Measurements from ENCODE around the gene TSC22D1.
A peak's percentile ranks its signal among the peaks of the same experiment; 100 is the strongest.

TSC22D1 gene

DNA sequence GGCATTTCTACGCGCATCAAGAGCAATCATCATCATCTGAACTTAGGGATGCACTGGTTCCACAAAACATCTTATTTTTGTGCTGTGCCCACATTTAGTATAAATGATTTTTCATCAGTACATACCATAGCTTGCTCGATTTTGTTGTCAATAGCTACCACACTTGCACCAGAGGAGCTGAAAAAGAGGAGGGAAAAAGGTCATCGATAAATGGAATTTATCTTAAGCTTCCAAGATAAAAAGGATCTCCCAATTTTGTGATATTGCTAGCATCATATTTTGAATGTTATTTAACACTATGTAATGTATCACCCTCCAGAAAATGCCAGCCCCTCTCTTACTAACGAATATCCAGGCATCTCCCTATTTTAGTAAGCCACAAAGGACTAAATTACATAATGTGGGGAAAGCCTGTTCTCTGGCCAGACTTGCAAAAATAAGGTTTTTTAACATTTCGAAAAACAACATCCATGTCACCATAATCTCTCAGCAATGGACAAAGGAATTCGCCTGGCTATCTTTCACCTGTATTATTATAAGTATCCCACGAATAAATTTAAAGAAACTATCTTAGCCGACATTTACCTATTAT, 140.1 kb downstream of the TSC22D1 start:
- H3K18ac ChIP-seq (ENCODE audit: low read length) = peak overlapping the region; percentile 95
- H3K14ac ChIP-seq (ENCODE audit: low read length) = no peak overlapping the region
- peak overlapping the region; percentile 55 for H3K4me2 ChIP-seq (ENCODE audit: insufficient read depth, low read length, poor library complexity, severe bottlenecking)
- H3K4me3 ChIP-seq (ENCODE audit: low read length in 2 of 2) = peak overlapping the region; percentile 81 to 97
- DNase-seq (ENCODE audit: low spot score) = no peak
- H3K9ac ChIP-seq (ENCODE audit: low read depth, low read length, poor library complexity) = peak overlapping the region; percentile 87
- no peak overlapping the region for H2BK12ac ChIP-seq (ENCODE audit: low read length)
- H2BK15ac ChIP-seq (ENCODE audit: low read length) = peak overlapping the region; percentile 62
- H2BK120ac ChIP-seq (ENCODE audit: low read depth, low read length) = peak overlapping the region; percentile 85
- H2AFZ ChIP-seq (ENCODE audit: low read length) = no peak overlapping the region
- no CpG with 5 or more reads among the region's 9 CpGs for WGBS, 2 donors (ENCODE audit: extremely low coverage in 2 of 2, insufficient read length in 2 of 2, insufficient replicate concordance in 1 of 2)
- no peaks in the 10 kb centered on the region for H3K9me3 ChIP-seq (replicated peaks in 1 of 2; ENCODE audit: control insufficient read depth in 2 of 2, insufficient read depth in 1 of 2, low read depth in 1 of 2, low read length in 2 of 2)
- peak overlapping the region; percentile 83 for H3K27ac ChIP-seq (replicated peaks; ENCODE audit: low read length)
- H3K4ac ChIP-seq (ENCODE audit: low read length) = no peak overlapping the region
- H3K79me1 ChIP-seq (ENCODE audit: low read depth, low read length) = peaks cover 6% of the 10 kb centered on the region
- H3K36me3 ChIP-seq (replicated peaks in 1 of 2; ENCODE audit: control insufficient read depth in 2 of 2, insufficient read depth in 2 of 2, low read length in 2 of 2) = peaks cover 13 to 36% of the 10 kb centered on the region in 2 donors
- no peak overlapping the region for H4K8ac ChIP-seq (ENCODE audit: low read depth, low read length)
- peaks cover 9 to 17% of the 10 kb centered on the region in 2 donors for H3K4me1 ChIP-seq (ENCODE audit: control insufficient read depth in 2 of 2, insufficient read depth in 1 of 2, low read depth in 1 of 2, low read length in 2 of 2)
- no peak overlapping the region for H2BK5ac ChIP-seq (ENCODE audit: low read length)
- H2AK5ac ChIP-seq (ENCODE audit: low read depth, low read length) = peak overlapping the region; percentile 94
- H4K91ac ChIP-seq (ENCODE audit: low read depth, low read length, poor library complexity) = peak overlapping the region; percentile 22
- no peaks in the 10 kb centered on the region for H3K27me3 ChIP-seq (ENCODE audit: control insufficient read depth in 3 of 3, insufficient read depth in 3 of 3, low read depth in 1 of 3, low read length in 3 of 3)
- no peak overlapping the region for H3K23ac ChIP-seq (ENCODE audit: low read depth, low read length, poor library complexity)

- no peak overlapping the region for H2AFZ ChIP-seq (ENCODE audit: low read length)
- peaks cover 6% of the 10 kb centered on the region for H3K79me1 ChIP-seq (ENCODE audit: low read depth, low read length)
- no peaks in the 10 kb centered on the region for H3K9me3 ChIP-seq (replicated peaks in 1 of 2; ENCODE audit: control insufficient read depth in 2 of 2, insufficient read depth in 1 of 2, low read depth in 1 of 2, low read length in 2 of 2)
- no CpG with 5 or more reads among the region's 51 CpGs for WGBS, 2 donors (ENCODE audit: extremely low coverage in 2 of 2, insufficient read length in 2 of 2, insufficient replicate concordance in 1 of 2)
- H3K4ac ChIP-seq (ENCODE audit: low read length) = no peak overlapping the region
- peak overlapping the region; percentile 95 for H3K18ac ChIP-seq (ENCODE audit: low read length)
- H3K27ac ChIP-seq (replicated peaks; ENCODE audit: low read length) = peak overlapping the region; percentile 83
- peak; percentile 99 for DNase-seq (ENCODE audit: low spot score)
- H4K91ac ChIP-seq (ENCODE audit: low read depth, low read length, poor library complexity) = peak overlapping the region; percentile 22
- H3K9ac ChIP-seq (ENCODE audit: low read depth, low read length, poor library complexity) = peak overlapping the region; percentile 87
- H3K36me3 ChIP-seq (replicated peaks in 1 of 2; ENCODE audit: control insufficient read depth in 2 of 2, insufficient read depth in 2 of 2, low read length in 2 of 2) = peaks cover 13 to 36% of the 10 kb centered on the region in 2 donors
- peak overlapping the region; percentile 62 for H2BK15ac ChIP-seq (ENCODE audit: low read length)
- peak overlapping the region; percentile 81 to 97 for H3K4me3 ChIP-seq (ENCODE audit: low read length in 2 of 2)
- no peak overlapping the region for H2BK12ac ChIP-seq (ENCODE audit: low read length)
- H3K14ac ChIP-seq (ENCODE audit: low read length) = no peak overlapping the region
- peak overlapping the region; percentile 94 for H2AK5ac ChIP-seq (ENCODE audit: low read depth, low read length)
- peaks cover 9 to 17% of the 10 kb centered on the region in 2 donors for H3K4me1 ChIP-seq (ENCODE audit: control insufficient read depth in 2 of 2, insufficient read depth in 1 of 2, low read depth in 1 of 2, low read length in 2 of 2)
- H3K4me2 ChIP-seq (ENCODE audit: insufficient read depth, low read length, poor library complexity, severe bottlenecking) = peak overlapping the region; percentile 64
- H2BK5ac ChIP-seq (ENCODE audit: low read length) = no peak overlapping the region
- H3K23ac ChIP-seq (ENCODE audit: low read depth, low read length, poor library complexity) = no peak overlapping the region
- peak overlapping the region; percentile 85 for H2BK120ac ChIP-seq (ENCODE audit: low read depth, low read length)
- no peak overlapping the region for H4K8ac ChIP-seq (ENCODE audit: low read depth, low read length)
- no peaks in the 10 kb centered on the region for H3K27me3 ChIP-seq (ENCODE audit: control insufficient read depth in 3 of 3, insufficient read depth in 3 of 3, low read depth in 1 of 3, low read length in 3 of 3)
These were observed 140.8 kb downstream of the TSC22D1 start for GRCh38 chr13:44435142-44435918.

- peak overlapping the region; percentile 77 to 97 for H3K4me3 ChIP-seq (ENCODE audit: low read length in 2 of 2)
- H3K27me3 ChIP-seq (ENCODE audit: control insufficient read depth in 3 of 3, insufficient read depth in 3 of 3, low read depth in 1 of 3, low read length in 3 of 3) = no peaks in the 10 kb centered on the region
- peak overlapping the region; percentile 64 for H3K4me2 ChIP-seq (ENCODE audit: insufficient read depth, low read length, poor library complexity, severe bottlenecking)
- no peak overlapping the region for H3K23ac ChIP-seq (ENCODE audit: low read depth, low read length, poor library complexity)
- H3K9me3 ChIP-seq (replicated peaks in 1 of 2; ENCODE audit: control insufficient read depth in 2 of 2, insufficient read depth in 1 of 2, low read depth in 1 of 2, low read length in 2 of 2) = no peaks in the 10 kb centered on the region
- DNase-seq (ENCODE audit: low spot score) = no peak
- no CpG with 5 or more reads among the region's 4 CpGs for WGBS, 2 donors (ENCODE audit: extremely low coverage in 2 of 2, insufficient read length in 2 of 2, insufficient replicate concordance in 1 of 2)
- peak overlapping the region; percentile 85 for H3K9ac ChIP-seq (ENCODE audit: low read depth, low read length, poor library complexity)
- H2BK15ac ChIP-seq (ENCODE audit: low read length) = no peak overlapping the region
- no peak overlapping the region for H2AK5ac ChIP-seq (ENCODE audit: low read depth, low read length)
- H3K18ac ChIP-seq (ENCODE audit: low read length) = peak overlapping the region; percentile 16
- H3K4ac ChIP-seq (ENCODE audit: low read length) = no peak overlapping the region
- no peak overlapping the region for H2BK12ac ChIP-seq (ENCODE audit: low read length)
- H2BK120ac ChIP-seq (ENCODE audit: low read depth, low read length) = no peak overlapping the region
- peaks cover 9 to 17% of the 10 kb centered on the region in 2 donors for H3K4me1 ChIP-seq (ENCODE audit: control insufficient read depth in 2 of 2, insufficient read depth in 1 of 2, low read depth in 1 of 2, low read length in 2 of 2)
- no peak overlapping the region for H2BK5ac ChIP-seq (ENCODE audit: low read length)
- H3K36me3 ChIP-seq (replicated peaks in 1 of 2; ENCODE audit: control insufficient read depth in 2 of 2, insufficient read depth in 2 of 2, low read length in 2 of 2) = peaks cover 13 to 36% of the 10 kb centered on the region in 2 donors
- no peak overlapping the region for H3K27ac ChIP-seq (replicated peaks; ENCODE audit: low read length)
- no peak overlapping the region for H4K91ac ChIP-seq (ENCODE audit: low read depth, low read length, poor library complexity)
- no peak overlapping the region for H3K14ac ChIP-seq (ENCODE audit: low read length)
- no peak overlapping the region for H4K8ac ChIP-seq (ENCODE audit: low read depth, low read length)
- H2AFZ ChIP-seq (ENCODE audit: low read length) = no peak overlapping the region
- H3K79me1 ChIP-seq (ENCODE audit: low read depth, low read length) = peaks cover 6% of the 10 kb centered on the region
These were observed 141.4 kb downstream of the TSC22D1 start for GRCh38 chr13:44434766-44435141.

All from neuronal stem cell (in vitro differentiated cells).